Esophagus muscularis mucosa (tissue), 4 donors: ENCODE data around the gene UROC1. TPM values are rescaled to one million over a fixed set of nuclear protein-coding genes. Genes with fewer than 3 reads are reported as not detected.

ENCODE experiments used
- DNase-seq: peaks from one replicate; pipeline ENCODE4 v3.0.0-alpha.2; 2017; ENCODE audit errors: extremely low spot score
- H3K27ac ChIP-seq, 4 donors: fragments of 200-600 bp; sonication (generic); replicated peaks in 1 of 4; 1 replicate in 3 of 4; 2 replicates in 1 of 4; pipeline ENCODE4 v1.5.1; 2016 to 2019; ENCODE audit warnings: mild to moderate bottlenecking in 1 of 4
- H3K27me3 ChIP-seq, 4 donors: fragments of 200-600 bp; sonication (generic); one replicate each; pipeline versions ENCODE4 v1.5.1 to v1.6.0; 2016 to 2019
- H3K36me3 ChIP-seq, 4 donors: fragments of 200-600 bp; sonication (generic); one replicate each; pipeline ENCODE4 v1.5.1; 2016 to 2019
- H3K4me1 ChIP-seq, 4 donors: fragments of 200-600 bp; sonication (generic); one replicate each; pipeline ENCODE4 v1.5.1; 2016 to 2019
- H3K4me3 ChIP-seq, 4 donors: fragments of 200-600 bp; sonication (generic); 1 replicate in 2 of 4; 2 replicates in 2 of 4; pipeline ENCODE4 v1.5.1; 2016 to 2019; ENCODE audit warnings: mild to moderate bottlenecking in 4 of 4, moderate library complexity in 1 of 4
- H3K9me3 ChIP-seq, 4 donors: fragments of 200-600 bp; sonication (generic); 1 replicate in 3 of 4; 2 replicates in 1 of 4; pipeline ENCODE4 v1.5.1; 2016 to 2019
- EP300 ChIP-seq: sonication (generic); formaldehyde crosslinking; IDR thresholded peaks from one replicate; pipeline ENCODE4 v1.6.1; 2017; ENCODE audit warnings: antibody characterized with exemption
- POLR2A ChIP-seq: fragments of 450-650 bp; IDR thresholded peaks from one replicate; pipeline ENCODE4 v1.6.1; 2017; ENCODE audit warnings: antibody characterized with exemption, moderate library complexity, mild to moderate bottlenecking, low read depth
- POLR2AphosphoS5 ChIP-seq, 2 donors: sonication (generic); formaldehyde crosslinking; IDR thresholded peaks; one replicate each; pipeline ENCODE4 v1.6.1; 2017; ENCODE audit warnings: antibody characterized with exemption in 2 of 2
- WGBS: methylation state at CpG from one replicate; pipeline ENCODE4 v1.1.5; 2018; 5-methylcytosine and 5-hydroxymethylcytosine counted together
- intact Hi-C: fragments of 100-400 bp; cut with DNase I; formaldehyde crosslinking; loops from one replicate; pipeline ENCODE4 v1.15.1; 2023
- total RNA-seq, 4 donors: library from RNA; depleted of rRNA; stranded (reverse); fragments of >200 nt; gene quantifications; one replicate each; pipeline versions ENCODE4 v1.1.0 to v1.2.1, GENCODE V29; 2016
- TF ChIP-seq, protein P1 (sequence below), 3 experiments: fragments of 200-600 bp in 2 of 3; fragments of 450-650 bp in 1 of 3; sonication (generic) in 2 of 3; IDR thresholded peaks; one replicate each; pipeline ENCODE4 v1.5.1; 2017 to 2019; ENCODE audit warnings: antibody characterized with exemption in 3 of 3, mild to moderate bottlenecking in 2 of 3, moderate library complexity in 1 of 3

UROC1 gene
- total RNA-seq: not detected

DNA sequence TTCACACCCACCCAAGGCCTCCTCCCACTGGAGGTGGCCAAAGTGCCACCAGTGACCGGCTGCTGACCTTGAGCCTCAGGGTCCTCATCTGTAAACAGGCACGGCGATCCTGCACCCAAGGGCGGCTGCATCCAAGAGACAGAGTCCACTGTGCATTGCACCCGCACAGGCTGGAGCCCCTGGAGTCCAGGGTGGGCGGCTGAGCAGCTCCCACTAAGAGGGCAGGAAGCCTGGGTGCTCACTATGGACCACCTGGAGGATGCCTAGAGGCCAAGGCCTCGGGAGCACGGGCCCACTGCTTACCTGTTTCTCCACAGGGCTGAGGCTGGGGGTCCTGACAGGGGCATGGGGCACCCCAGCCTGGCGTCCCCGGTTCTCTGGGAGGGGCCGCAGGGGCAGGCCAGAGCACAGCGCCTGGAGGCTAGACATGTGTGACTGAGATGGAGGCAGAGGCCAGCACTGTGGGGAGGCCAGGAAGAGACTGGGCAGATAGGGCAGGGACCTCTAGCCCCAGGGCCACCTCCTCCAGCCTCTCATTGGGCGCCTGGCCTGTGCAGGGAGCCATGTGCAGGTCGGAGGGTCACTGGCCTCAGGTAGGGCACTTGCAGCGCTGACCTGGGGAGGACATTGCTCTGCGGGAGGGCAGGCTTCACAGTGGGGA, at the start of gene UROC1:
Gene UROC1 (minus strand): TSS at position 483 of the 661 bp plus-strand sequence. CDS start 54 bp downstream, at position 429.
- Histone ChIP-seq H3K27ac (no peak within 1 kb of the TSS), H3K4me1 (peaks cover 0 to 3% (median 1%) of the 10 kb centered on the region in 4 donors), H3K9me3 (no peaks in the 10 kb centered on the region), H3K36me3 (no peaks in the 10 kb centered on the region), H3K27me3 (peaks cover 0 to 19% (median 0%) of the 10 kb centered on the region in 4 donors), H3K4me3 (no peak within 1 kb of the TSS)
- intact Hi-C loops: no loop called here
- 95% methylated on average over 3 of the region's 16 CpGs for WGBS
- no peak for DNase-seq
- TF ChIP-seq EP300 (no peak), POLR2AphosphoS5 (IDR thresholded peaks at IDR 0.05) (no peak), POLR2A (no peak)
- TF ChIP-seq, protein P1, sequence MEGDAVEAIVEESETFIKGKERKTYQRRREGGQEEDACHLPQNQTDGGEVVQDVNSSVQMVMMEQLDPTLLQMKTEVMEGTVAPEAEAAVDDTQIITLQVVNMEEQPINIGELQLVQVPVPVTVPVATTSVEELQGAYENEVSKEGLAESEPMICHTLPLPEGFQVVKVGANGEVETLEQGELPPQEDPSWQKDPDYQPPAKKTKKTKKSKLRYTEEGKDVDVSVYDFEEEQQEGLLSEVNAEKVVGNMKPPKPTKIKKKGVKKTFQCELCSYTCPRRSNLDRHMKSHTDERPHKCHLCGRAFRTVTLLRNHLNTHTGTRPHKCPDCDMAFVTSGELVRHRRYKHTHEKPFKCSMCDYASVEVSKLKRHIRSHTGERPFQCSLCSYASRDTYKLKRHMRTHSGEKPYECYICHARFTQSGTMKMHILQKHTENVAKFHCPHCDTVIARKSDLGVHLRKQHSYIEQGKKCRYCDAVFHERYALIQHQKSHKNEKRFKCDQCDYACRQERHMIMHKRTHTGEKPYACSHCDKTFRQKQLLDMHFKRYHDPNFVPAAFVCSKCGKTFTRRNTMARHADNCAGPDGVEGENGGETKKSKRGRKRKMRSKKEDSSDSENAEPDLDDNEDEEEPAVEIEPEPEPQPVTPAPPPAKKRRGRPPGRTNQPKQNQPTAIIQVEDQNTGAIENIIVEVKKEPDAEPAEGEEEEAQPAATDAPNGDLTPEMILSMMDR (IDR thresholded peaks at IDR 0.05): no peak

DNA sequence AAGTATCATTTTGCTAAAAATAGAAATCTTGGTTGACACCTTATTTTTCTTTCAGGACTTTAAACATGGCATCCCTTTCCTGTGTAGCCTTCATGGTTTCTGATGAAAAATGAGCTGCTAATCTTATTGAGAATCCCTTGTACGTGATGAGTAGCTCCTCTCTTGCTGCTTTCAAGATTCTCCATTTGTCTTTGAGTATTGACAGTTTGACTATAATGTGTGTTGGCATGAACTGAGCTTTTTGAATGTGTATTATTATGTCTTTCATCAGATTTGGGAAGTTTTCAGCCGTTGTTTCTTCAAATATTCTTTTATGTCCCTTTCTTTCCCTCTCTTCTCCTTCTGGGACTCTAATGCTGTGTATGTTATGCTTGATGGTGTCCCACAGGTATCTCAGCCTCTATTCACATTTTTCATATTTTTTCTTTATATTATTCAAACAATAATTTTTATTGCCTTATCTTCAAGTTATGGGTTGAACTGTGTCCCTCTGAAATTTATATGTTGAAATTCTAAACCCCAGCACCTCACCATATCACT, 45.2 kb upstream of the UROC1 start:
- TF ChIP-seq POLR2A (no peak), POLR2AphosphoS5 (IDR thresholded peaks at IDR 0.05) (no peak), EP300 (no peak)
- TF ChIP-seq, protein P1 (IDR thresholded peaks at IDR 0.05): no peak
- H3K4me3 ChIP-seq: no peak overlapping the region
- intact Hi-C loops: no loop called here
- H3K9me3 ChIP-seq: peaks cover 0 to 26% (median 13%) of the 10 kb centered on the region in 4 donors
- no peaks in the 10 kb centered on the region for H3K4me1 ChIP-seq
- H3K36me3 ChIP-seq: no peaks in the 10 kb centered on the region
- H3K27ac ChIP-seq: no peak overlapping the region
- 71% methylated on average over 2 of the region's 2 CpGs for WGBS
- peaks cover 0 to 16% (median 0%) of the 10 kb centered on the region in 4 donors for H3K27me3 ChIP-seq
- DNase-seq: no peak

DNA sequence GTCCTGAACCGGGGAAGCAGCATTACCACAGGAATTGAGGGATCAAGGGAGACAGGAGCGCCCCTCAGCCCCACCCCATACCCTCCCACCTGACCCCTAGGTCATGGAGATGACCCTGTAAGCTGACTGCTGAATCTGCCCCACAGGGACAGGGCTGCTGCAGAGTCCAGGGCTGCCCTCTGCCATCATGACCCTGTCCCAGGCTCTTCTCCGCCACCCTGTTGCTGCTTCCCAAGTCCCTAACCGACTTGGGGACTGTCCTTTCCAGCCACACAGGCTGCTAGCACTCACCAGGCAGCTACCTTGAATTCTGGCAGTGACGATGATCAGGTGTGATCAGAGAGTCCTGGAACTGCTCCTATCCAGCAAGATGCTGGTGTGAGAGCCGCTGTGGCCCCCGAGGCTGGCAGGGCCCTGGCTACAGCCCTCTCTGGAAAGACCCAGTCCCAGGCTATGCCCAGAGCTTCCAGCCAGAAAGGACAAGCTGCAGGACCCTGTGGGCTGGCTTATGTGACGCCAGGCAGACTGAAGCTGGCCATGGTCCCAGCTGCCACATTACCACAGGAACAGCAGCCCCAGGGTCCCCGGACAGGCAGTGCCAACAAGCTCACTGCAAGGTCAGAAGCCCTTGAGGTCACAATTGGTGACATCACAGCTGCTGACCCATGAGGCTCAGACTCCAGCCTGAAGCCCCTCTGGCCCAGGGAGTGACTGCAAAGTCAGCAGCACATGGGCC, 40.9 kb upstream of the UROC1 start, which contains the start of gene C3orf22:
Gene C3orf22 (minus strand): TSS at position 597 of the 736 bp plus-strand sequence. CDS start 5,542 bp downstream, outside the sequence.
- DNase-seq: peak; percentile 91
- Histone ChIP-seq H3K4me1 (no peaks in the 10 kb centered on the region), H3K27ac (no peak within 1 kb of the TSS), H3K36me3 (no peaks in the 10 kb centered on the region), H3K9me3 (peaks cover 0 to 22% (median 12%) of the 10 kb centered on the region in 4 donors), H3K4me3 (no peak within 1 kb of the TSS), H3K27me3 (peaks cover 0 to 8% (median 0%) of the 10 kb centered on the region in 4 donors)
- 81% methylated on average over 5 of the region's 9 CpGs for WGBS
- intact Hi-C loops: no loop called here
- TF ChIP-seq POLR2A (no peak), EP300 (no peak), POLR2AphosphoS5 (IDR thresholded peaks at IDR 0.05) (no peak)
- TF ChIP-seq, protein P1 (IDR thresholded peaks at IDR 0.05): no peak

DNA sequence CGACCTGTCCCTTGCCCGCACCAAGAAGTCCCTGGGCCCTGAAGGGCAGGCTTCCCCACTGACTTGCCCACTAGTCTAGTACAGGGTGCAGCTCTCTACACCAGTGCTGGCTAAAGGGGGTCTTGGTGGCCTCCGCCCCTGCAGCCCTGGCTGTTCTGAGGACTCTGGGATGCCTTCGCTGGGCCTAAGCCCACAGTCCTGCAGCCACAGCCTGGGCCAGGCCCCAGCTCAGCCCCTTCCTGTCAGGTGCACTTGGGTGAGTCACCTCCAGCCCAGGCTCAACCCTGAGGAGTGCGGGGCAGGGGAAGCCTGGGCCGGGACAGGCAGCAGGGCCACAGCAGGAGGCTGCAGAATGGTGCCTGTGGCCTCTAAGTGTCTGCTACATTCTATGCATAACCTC, 40.2 kb upstream of the UROC1 start:
- Histone ChIP-seq H3K36me3 (no peaks in the 10 kb centered on the region), H3K4me1 (no peaks in the 10 kb centered on the region), H3K4me3 (no peak overlapping the region), H3K27ac (no peak overlapping the region), H3K27me3 (peaks cover 0 to 8% (median 0%) of the 10 kb centered on the region in 4 donors), H3K9me3 (peaks cover 0 to 15% (median 8%) of the 10 kb centered on the region in 4 donors)
- TF ChIP-seq, protein P1 (IDR thresholded peaks at IDR 0.05): no peak
- TF ChIP-seq EP300 (no peak), POLR2AphosphoS5 (IDR thresholded peaks at IDR 0.05) (no peak), POLR2A (no peak)
- intact Hi-C loops: no loop called here
- peak; percentile 85 for DNase-seq
- WGBS: 89% methylated on average over 5 of the region's 6 CpGs
